Activated CD8-positive, alpha-beta memory T cell treated with anti-CD3 and anti-CD28 coated beads, Interleukin-2, amount 50 U/mL, for 24 hours (primary cell): ENCODE measurements around the gene NOS1.
"Not testable (repeated sequence)": the region's sequence is repeated elsewhere in the genome, so short reads cannot be mapped to it uniquely, and the experiment has no call there.

Source experiments
- DNase-seq: peaks from one replicate; pipeline ENCODE4 v3.0.0-alpha.2; 2020; ENCODE audit errors: extremely low read depth

NOS1 gene

DNA sequence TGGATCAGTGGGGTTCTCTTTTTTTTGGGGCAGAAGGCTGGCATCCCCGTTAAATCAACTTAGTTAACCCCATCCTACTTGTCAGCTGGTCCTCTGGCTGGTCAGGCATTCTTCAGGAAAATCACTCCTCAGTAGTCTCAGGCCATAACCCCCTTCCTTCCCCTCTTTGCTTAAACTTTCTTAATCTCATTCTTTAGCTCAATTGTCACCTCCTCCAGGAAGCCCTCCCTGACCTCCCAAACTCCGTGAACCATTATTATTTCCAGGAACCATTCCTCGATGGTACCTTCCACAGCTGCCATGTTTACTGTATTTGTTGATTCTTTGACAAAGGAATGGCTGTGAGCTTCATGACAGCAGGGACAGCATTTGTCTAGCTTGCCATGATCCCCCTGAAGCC is 98.7 kb downstream of the NOS1 start:
- no peak for DNase-seq

- DNase-seq, result no peak
Measured at GRCh38 chr12:117261247-117261646, 100.2 kb downstream of the NOS1 start.

DNA sequence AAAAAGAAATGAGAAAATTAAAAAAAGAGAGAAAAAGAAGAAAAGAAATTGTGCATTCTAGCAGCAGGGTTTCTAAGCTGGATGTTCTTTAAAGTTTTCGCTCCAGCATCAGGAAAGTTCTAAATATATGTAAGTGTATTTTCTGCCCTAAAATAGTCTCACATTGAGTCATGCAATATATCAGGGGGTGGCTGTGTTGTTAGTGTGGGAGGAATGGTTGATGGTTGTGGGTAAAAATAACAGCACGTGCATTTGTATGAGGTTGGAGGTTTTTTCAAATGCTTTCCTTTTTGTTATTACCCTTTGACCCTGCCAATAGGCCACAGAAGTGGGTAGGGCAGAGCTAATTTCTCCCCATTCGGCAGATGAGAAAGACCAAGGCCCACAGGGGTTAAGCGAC is 106.0 kb downstream of the NOS1 start:
- no peak for DNase-seq

DNA sequence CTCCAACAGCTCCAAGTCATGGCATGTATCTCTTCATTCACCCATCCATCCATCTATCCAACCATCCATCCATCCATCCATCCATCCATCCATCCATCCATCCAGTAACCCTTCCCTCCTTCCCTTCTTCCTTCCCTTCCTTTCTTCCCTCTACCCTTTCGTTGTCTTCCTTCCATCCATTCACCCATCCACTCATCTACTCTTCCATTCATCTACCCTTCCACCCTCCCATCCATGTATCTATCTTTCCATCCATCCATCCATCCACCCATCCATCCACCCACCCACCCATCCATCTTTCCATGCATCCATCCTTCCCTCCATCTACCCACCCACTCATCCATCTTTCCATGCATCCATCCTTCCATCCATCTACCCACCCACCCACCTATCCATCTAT is 117.9 kb downstream of the NOS1 start:
- DNase-seq, result no peak

DNA sequence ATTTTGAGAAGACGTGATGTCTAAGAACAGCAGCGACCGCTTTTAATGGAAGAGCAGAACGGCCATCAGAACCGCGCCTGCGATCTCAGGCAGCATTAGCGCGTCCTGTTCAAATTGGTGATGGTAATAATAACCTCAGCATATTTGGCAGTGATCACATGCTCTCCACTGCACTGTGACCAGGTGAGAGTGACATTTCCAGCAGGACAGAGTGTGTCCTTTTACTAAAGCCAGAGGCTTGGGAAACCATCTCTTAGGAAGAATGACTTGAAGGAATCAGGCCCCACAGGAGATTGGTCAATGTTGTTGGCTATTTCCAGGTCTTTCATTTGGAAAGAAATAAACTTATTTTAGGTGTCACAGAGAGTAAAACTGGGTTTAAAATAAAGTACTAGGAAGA is 119.7 kb downstream of the NOS1 start:
- DNase-seq, result no peak

- DNase-seq, result no peak
Measured at GRCh38 chr12:117240081-117240755, 121.2 kb downstream of the NOS1 start.

DNA sequence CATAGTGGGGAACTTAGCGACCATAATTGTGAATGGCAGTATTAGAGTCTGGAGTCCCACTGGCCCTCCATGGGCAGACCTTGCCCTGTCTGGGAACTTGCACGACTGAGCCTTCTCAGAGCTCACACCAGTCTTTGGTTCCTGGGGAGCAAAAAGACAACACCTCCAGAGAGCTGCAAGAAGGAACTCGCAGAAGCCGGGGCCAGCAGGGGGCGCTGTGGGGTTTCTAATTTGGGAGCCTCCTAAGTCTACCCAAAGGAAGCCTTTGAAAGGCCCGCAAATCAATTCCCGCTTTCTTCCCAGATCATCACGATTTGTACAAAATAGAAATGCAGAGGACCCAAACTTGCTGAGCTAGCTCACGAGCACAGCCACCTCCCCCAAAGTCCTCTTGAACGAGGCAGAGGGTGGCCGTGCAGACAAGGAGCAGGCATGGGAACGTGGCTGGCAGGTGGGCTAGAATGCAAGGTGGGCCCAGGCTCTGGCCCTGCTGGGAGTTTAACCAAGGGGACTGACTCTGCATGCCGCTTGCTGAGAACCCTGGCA is 124.9 kb downstream of the NOS1 start:
- DNase-seq, result peak; percentile 53

DNA sequence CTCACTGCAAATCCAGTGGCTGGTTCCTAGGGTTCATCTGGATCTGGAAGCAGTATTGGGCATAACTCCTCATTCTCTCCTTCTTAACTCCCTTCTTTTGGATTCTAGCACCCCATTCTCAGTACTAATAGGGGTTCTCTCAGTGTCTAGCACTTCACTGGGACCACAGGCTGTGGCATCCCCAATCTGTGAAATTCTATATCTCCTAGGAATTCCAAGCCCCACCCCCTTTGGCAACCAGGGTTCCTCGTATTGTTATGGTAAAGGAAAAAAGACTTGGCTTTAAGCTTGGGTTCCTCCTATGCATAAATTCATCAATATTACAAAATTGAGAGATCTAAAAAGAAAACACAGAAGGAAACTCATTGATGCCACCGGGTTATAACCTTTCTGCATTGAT is 126.2 kb downstream of the NOS1 start:
- DNase-seq, result no peak

DNA sequence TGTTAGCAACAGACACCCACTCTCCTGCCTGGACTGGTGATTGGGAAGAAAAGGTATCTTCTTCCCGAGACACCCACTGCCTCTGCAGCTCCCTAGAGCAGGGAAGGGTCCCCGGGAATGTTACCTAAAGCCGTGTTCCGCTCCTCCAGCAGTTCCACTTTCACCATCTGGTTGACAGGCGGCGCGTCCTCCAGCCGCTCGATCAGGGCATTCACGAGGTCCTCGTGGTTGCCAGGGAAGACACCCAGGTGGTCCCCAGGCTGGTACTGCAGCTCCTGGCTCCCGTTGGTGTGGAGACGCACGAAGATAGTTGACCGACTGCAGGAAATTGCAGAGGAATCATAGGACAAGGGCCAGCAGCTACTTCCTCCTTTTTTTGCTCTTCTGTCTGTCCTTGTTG is 127.0 kb downstream of the NOS1 start:
- DNase-seq, result no peak

DNA sequence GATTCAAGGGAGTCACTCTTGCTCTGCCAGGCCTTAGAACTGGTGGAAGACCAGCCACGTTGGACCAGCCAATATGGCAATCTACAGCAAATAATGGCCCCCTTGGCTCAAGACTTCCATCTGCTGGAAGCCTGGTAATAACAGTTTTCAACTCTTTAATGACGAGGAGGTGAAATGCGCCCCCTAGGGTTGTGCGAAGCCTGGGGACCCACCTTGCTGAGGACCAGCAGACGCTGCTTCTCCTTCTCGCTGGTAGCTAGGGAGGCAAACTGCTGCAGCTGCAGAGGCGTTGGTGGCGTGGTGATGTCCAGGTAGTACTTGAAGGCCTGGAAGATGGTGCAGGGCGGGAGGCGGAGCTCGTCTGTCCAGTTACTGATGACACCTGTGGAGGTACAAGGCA is 129.7 kb downstream of the NOS1 start:
- DNase-seq, result no peak

GRCh38 chr12:117228239-117228638 is 133.2 kb downstream of the NOS1 start:
- no peak for DNase-seq

GRCh38 chr12:117227000-117227653 is 134.3 kb downstream of the NOS1 start:
- no peak for DNase-seq

- DNase-seq, result no peak
Measured at GRCh38 chr12:117226505-117226904, 134.9 kb downstream of the NOS1 start.

- no peak for DNase-seq
Measured at GRCh38 chr12:117225179-117225578, 136.2 kb downstream of the NOS1 start.

DNA sequence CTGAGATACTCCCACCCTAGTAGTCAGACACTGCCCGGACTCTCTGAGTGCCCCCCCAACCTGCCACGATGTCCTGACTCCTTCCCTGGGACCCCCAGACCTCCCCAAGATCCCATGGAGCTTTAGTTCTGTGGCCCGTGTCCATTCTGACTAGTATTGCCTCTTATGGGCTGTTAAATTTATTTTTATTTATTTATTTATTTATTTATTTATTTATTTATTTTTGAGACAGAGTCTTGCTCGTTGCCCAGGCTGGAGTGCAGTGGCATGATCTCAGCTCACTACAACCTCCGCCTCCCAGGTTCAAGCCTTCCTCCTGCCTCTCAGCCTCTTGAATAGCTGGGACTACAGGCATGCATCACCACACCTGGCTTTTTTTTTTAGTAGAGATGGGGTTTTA is 140.5 kb downstream of the NOS1 start:
- DNase-seq, result not testable (repeated sequence)

DNA sequence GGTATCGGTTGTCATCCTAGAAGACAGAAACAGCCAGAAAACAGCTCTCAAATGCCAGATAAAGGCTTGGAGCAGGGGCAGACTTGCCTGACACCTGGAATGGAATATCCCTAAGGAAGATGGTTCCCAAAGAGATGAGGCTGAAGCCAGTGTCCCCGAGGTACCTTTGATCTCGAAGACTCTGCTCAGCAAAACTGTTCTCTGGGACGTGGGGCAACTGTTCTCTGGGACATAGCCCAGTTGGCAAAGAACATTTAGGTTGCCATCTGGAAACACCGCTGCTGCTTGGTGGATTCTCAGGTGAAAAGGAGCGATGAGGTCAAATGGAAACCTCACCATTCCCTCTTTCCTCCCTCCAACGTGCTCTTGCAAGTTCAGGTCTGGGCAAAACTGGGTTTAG is 143.3 kb downstream of the NOS1 start:
- DNase-seq, result no peak

GRCh38 chr12:117216686-117217085 is 144.7 kb downstream of the NOS1 start:
- no peak for DNase-seq

DNA sequence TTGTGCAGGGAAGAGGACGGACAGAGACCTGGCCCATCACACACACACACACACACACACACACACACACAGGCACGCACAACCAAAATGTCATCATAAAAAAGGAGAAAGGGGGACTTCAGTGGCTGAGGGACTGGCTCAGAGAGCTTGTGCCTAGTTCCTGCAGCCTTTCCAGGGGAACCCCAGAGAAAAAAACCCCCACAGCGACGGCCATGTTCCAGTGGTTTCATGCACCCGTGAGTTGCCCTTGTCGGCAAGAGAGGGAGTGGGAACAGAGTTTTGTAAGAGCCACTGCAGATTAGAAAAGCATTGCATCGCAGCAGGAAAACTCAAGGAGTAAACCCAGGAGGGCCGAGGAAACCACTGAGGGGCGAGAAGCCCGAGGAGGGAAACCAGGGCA is 146.6 kb downstream of the NOS1 start:
- no peak for DNase-seq

DNA sequence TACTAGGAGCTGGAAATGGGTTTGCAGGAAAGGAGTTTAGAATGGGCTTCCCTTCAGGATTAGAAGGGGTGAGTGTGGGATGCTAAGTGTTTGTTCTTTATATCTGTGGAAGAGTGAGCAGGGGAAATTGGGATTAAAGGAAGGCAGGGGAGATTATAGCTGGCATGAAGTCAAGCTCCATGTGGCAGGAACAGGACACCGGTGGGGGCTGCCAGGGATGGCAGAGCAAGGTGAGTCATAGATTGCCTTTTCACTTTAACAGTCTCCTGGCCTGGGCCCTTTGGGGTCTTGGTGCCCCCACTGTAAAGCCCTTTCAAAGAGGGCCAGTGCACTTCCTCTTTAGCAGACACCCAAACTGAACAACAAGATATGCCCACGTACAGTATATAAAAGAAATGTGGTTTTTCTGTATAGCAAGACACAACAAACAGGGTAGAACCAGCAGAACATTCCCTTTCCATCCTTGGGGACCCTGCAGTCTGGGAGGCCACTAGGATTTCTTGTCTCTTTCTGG is 148.1 kb downstream of the NOS1 start:
- DNase-seq, result no peak

DNA sequence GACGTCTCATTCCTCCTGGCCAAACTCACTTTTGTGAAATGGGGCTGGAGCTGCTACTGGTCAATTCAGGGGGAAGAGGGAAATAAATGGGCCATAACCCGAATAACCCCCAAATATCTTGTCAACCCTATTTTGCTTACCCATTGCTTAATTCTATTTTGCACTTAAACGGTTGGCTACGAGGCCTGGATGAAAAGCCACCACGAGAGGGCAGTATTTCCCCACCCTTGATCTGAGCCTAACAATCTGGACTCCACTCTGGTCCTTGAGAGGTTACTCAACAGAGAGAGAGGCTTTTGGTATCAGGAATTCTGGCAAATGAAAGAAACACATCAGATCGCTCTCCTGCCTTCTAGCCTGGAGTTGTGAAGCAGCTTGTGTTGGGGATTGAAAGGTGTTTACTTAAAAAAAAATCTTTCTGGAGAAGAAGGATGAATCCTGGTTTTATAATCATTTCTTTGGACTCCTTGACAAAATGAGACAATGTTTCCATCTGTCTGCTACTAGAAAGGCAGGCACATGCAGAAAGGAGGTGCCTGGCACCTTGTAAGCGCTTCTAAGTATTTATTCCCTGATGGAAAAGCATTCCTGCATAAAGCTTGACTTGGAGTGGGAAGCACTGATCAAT is 148.7 kb downstream of the NOS1 start:
- DNase-seq, result peak; percentile 15

DNA sequence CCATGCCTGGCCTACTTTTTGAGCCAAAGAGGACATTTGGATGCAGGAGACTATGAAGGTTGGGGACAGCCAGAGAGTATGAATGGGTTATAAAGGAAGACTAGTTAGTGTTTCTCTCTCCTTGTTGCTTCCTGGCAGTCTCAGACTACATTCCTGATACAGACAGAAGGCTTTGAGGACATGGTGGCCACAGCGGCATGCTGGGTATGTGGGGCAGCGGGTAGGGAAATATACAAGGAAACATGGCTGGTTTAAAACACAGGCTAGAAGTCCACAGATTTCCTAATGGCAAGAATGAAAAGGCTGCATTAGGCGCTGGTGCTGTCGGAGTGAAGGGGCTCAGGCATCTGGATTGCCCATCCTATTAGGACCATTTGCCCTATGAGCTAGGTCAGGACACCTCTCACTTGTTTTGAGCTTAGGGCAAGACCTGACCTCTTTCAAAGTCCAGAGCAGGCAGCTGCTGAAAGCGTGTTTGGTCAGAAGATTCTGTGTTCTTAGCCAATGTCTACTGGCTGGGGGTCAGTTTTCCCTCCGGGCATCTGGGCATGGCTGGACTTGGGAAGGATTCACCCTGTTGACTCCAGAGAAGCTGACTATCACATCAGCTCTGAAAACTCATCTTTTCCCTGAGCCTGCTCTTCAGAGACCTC is 151.0 kb downstream of the NOS1 start:
- DNase-seq, result no peak

GRCh38 chr12:117209626-117210025 is 151.8 kb downstream of the NOS1 start:
- no peak for DNase-seq
